Measurements from ENCODE around the gene NR3C2.

NR3C2 gene

GRCh38 chr4:148255344-148255720, 186.9 kb downstream of the NR3C2 start:
- DNase-seq = no peak

GRCh38 chr4:148254621-148255343, 187.4 kb downstream of the NR3C2 start:
- no peak for DNase-seq

GRCh38 chr4:148253768-148254167, 188.4 kb downstream of the NR3C2 start:
- no peak for DNase-seq

- no peak for DNase-seq
Measured at GRCh38 chr4:148248824-148249223, 193.4 kb downstream of the NR3C2 start.

GRCh38 chr4:148245015-148245414, 197.2 kb downstream of the NR3C2 start:
- DNase-seq = no peak

- no peak for DNase-seq
Measured at GRCh38 chr4:148243837-148244236, 198.4 kb downstream of the NR3C2 start.

GRCh38 chr4:148240241-148240640, 202.0 kb downstream of the NR3C2 start:
- no peak for DNase-seq

- DNase-seq = no peak
Measured at GRCh38 chr4:148239494-148239985, 202.7 kb downstream of the NR3C2 start.

- no peak for DNase-seq
Measured at GRCh38 chr4:148238811-148239493, 203.3 kb downstream of the NR3C2 start.

GRCh38 chr4:148238086-148238485, 204.1 kb downstream of the NR3C2 start:
- DNase-seq = no peak

- no peak for DNase-seq
Measured at GRCh38 chr4:148235809-148236208, 206.4 kb downstream of the NR3C2 start.

GRCh38 chr4:148229798-148230197, 212.4 kb downstream of the NR3C2 start:
- DNase-seq = no peak

- DNase-seq = no peak
Measured at GRCh38 chr4:148229028-148229427, 213.2 kb downstream of the NR3C2 start.

GRCh38 chr4:148227147-148227546, 215.1 kb downstream of the NR3C2 start:
- DNase-seq = no peak

- no peak for DNase-seq
Measured at GRCh38 chr4:148226341-148226740, 215.9 kb downstream of the NR3C2 start.

GRCh38 chr4:148225639-148226038, 216.6 kb downstream of the NR3C2 start:
- DNase-seq = no peak

GRCh38 chr4:148224476-148224875, 217.7 kb downstream of the NR3C2 start:
- no peak for DNase-seq

GRCh38 chr4:148222991-148223660, 219.1 kb downstream of the NR3C2 start:
- DNase-seq = no peak

GRCh38 chr4:148216866-148217814, 225.1 kb downstream of the NR3C2 start:
- no peak for DNase-seq

- DNase-seq = no peak
Measured at GRCh38 chr4:148216321-148216720, 225.9 kb downstream of the NR3C2 start.

- no peak for DNase-seq
Measured at GRCh38 chr4:148215202-148215601, 227.0 kb downstream of the NR3C2 start.

- no peak for DNase-seq
Measured at GRCh38 chr4:148214529-148215166, 227.6 kb downstream of the NR3C2 start.
